ENCODE measurements around the gene ADCY3.
A peak's percentile ranks its signal among the peaks of the same experiment; 100 is the strongest.

ADCY3 gene

GRCh38 chr2:24826773-24827145, 93.3 kb downstream of the ADCY3 start:
- no peak for FAIRE-seq
- TF ChIP-seq TAF1 (IDR thresholded peaks at IDR 0.05; ENCODE audit: borderline replicate concordance, low read depth, low read length) (no peak), POLR2A (IDR thresholded peaks at IDR 0.05; ENCODE audit: low read depth, low read length) (no peak), POLR2AphosphoS5 (IDR thresholded peaks at IDR 0.05; ENCODE audit: low read depth, low read length) (no peak)
- no peak for DNase-seq (ENCODE audit: insufficient read length)

- TF ChIP-seq TAF1 (IDR thresholded peaks at IDR 0.05; ENCODE audit: borderline replicate concordance, low read depth, low read length) = no peak
- peak; percentile 42; the same call in 1 of the 2 replicates for TF ChIP-seq POLR2AphosphoS5 (IDR thresholded peaks at IDR 0.05; ENCODE audit: low read depth, low read length)
- DNase-seq (ENCODE audit: insufficient read length) (peak; percentile 15), FAIRE-seq (no peak)
Observed at GRCh38 chr2:24825883-24826772, 93.9 kb downstream of the ADCY3 start.

GRCh38 chr2:24824966-24825882, 94.8 kb downstream of the ADCY3 start:
- FAIRE-seq (peak; percentile 77), DNase-seq (ENCODE audit: insufficient read length) (peak; percentile 44)
- TF ChIP-seq POLR2AphosphoS5 (IDR thresholded peaks at IDR 0.05; ENCODE audit: low read depth, low read length) = no peak

- DNase-seq (ENCODE audit: insufficient read length) = no peak
- no peak for FAIRE-seq
- TF ChIP-seq POLR2AphosphoS5 (IDR thresholded peaks at IDR 0.05; ENCODE audit: low read depth, low read length) (no peak), POLR2A (IDR thresholded peaks at IDR 0.05; ENCODE audit: low read depth, low read length) (no peak), TAF1 (IDR thresholded peaks at IDR 0.05; ENCODE audit: borderline replicate concordance, low read depth, low read length) (no peak)
Observed at GRCh38 chr2:24824071-24824588, 95.9 kb downstream of the ADCY3 start.

- TF ChIP-seq POLR2A (IDR thresholded peaks at IDR 0.05; ENCODE audit: low read depth, low read length) (no peak), POLR2AphosphoS5 (IDR thresholded peaks at IDR 0.05; ENCODE audit: low read depth, low read length) (no peak), TAF1 (IDR thresholded peaks at IDR 0.05; ENCODE audit: borderline replicate concordance, low read depth, low read length) (no peak)
- FAIRE-seq = no peak
- DNase-seq (ENCODE audit: insufficient read length) = no peak
Observed at GRCh38 chr2:24822049-24822706, 97.9 kb downstream of the ADCY3 start.

GRCh38 chr2:24821433-24821891, 98.6 kb downstream of the ADCY3 start:
- DNase-seq (ENCODE audit: insufficient read length) (peak; percentile 6), FAIRE-seq (no peak)
- TF ChIP-seq POLR2A (IDR thresholded peaks at IDR 0.05; ENCODE audit: low read depth, low read length) = no peak
- TF ChIP-seq POLR2AphosphoS5 (IDR thresholded peaks at IDR 0.05; ENCODE audit: low read depth, low read length) = no peak
- no peak for TF ChIP-seq TAF1 (IDR thresholded peaks at IDR 0.05; ENCODE audit: borderline replicate concordance, low read depth, low read length)

GRCh38 chr2:24820598-24821432, 99.2 kb downstream of the ADCY3 start:
- TF ChIP-seq POLR2AphosphoS5 (IDR thresholded peaks at IDR 0.05; ENCODE audit: low read depth, low read length) (peak; percentile 30; the same call in 1 of the 2 replicates), TAF1 (IDR thresholded peaks at IDR 0.05; ENCODE audit: borderline replicate concordance, low read depth, low read length) (no peak)
- peak; percentile 7 for DNase-seq (ENCODE audit: insufficient read length)
- FAIRE-seq = no peak

GRCh38 chr2:24820175-24820513, 99.9 kb downstream of the ADCY3 start:
- TF ChIP-seq POLR2AphosphoS5 (IDR thresholded peaks at IDR 0.05; ENCODE audit: low read depth, low read length) = peak; percentile 20; the same call in 1 of the 2 replicates
- no peak for TF ChIP-seq TAF1 (IDR thresholded peaks at IDR 0.05; ENCODE audit: borderline replicate concordance, low read depth, low read length)
- DNase-seq (ENCODE audit: insufficient read length) (peak; percentile 13), FAIRE-seq (no peak)

GRCh38 chr2:24819442-24820174, 100.4 kb downstream of the ADCY3 start:
- no peak for FAIRE-seq
- no peak for DNase-seq (ENCODE audit: insufficient read length)
- TF ChIP-seq POLR2AphosphoS5 (IDR thresholded peaks at IDR 0.05; ENCODE audit: low read depth, low read length) (no peak), POLR2A (IDR thresholded peaks at IDR 0.05; ENCODE audit: low read depth, low read length) (no peak), TAF1 (IDR thresholded peaks at IDR 0.05; ENCODE audit: borderline replicate concordance, low read depth, low read length) (no peak)

GRCh38 chr2:24818721-24819167, 101.3 kb downstream of the ADCY3 start:
- no peak for DNase-seq (ENCODE audit: insufficient read length)
- TF ChIP-seq TAF1 (IDR thresholded peaks at IDR 0.05; ENCODE audit: borderline replicate concordance, low read depth, low read length) (no peak), POLR2A (IDR thresholded peaks at IDR 0.05; ENCODE audit: low read depth, low read length) (no peak), POLR2AphosphoS5 (IDR thresholded peaks at IDR 0.05; ENCODE audit: low read depth, low read length) (no peak)
- no peak for FAIRE-seq

Data from GM12892 (cell line).